Endothelial cell of umbilical vein (primary cell): ENCODE results near the gene ADM2. TPM values are rescaled to one million over a fixed set of nuclear protein-coding genes. Genes with fewer than 3 reads are reported as not detected.

ENCODE experiments used
- BruUV-seq: library from RNA; stranded (reverse); fragments of 400-500 nt; replicated peaks from 2 replicates; lab custom pipeline; 2021; lab: Mats Ljungman, UMichigan
- CTCF ChIA-PET: fragments of 300-600, 350-600 bp; sonication (Branson Sonifier 250); formaldehyde crosslinking; loops from one replicate; lab custom pipeline; 2021; ENCODE audit warnings: antibody characterized with exemption, inconsistent platforms; lab: Charles Lee
- POLR2A ChIA-PET: fragments of 300-600, 350-600 bp; sonication (Branson Sonifier 250); formaldehyde crosslinking; loops from one replicate; lab custom pipeline; 2021; ENCODE audit warnings: antibody characterized with exemption, inconsistent platforms; lab: Charles Lee
- DNase-seq: peaks from one replicate; pipeline ENCODE4 v3.0.0-alpha.2; 2011; ENCODE audit warnings: low read depth, low spot score
- FAIRE-seq: peaks from 2 replicates; lab custom pipeline; 2011; peaks lifted over from hg19 to GRCh38; lab: Jason Lieb, UNC
- H2AFZ ChIP-seq: 2 replicates; pipeline ENCODE4 v1.6.0; 2012; ENCODE audit warnings: low read depth, low read length, control low read depth, inconsistent platforms
- H3K27ac ChIP-seq: 2 replicates; pipeline ENCODE4 v1.5.1; 2011; ENCODE audit warnings: low read depth, mild to moderate bottlenecking, control low read depth, low read length, moderate library complexity; ENCODE audit not compliant: insufficient read depth
- H3K27me3 ChIP-seq, 2 experiments: 2 replicates each; pipeline versions ENCODE4 v1.6.0 to v1.6.1; 2011; ENCODE audit warnings: low read length in 2 of 2, mixed read lengths in 1 of 2; ENCODE audit not compliant: control insufficient read depth in 2 of 2, insufficient read depth in 2 of 2
- H3K36me3 ChIP-seq, 2 experiments: 2 replicates in 1 of 2; 3 replicates in 1 of 2; pipeline ENCODE4 v1.5.1; 2011; ENCODE audit warnings: low read length in 2 of 2, mild to moderate bottlenecking in 1 of 2, moderate library complexity in 1 of 2; ENCODE audit not compliant: control insufficient read depth in 2 of 2, insufficient read depth in 2 of 2; ENCODE audit errors: extremely low read depth in 1 of 2
- H3K4me1 ChIP-seq: 3 replicates; pipeline ENCODE4 v1.5.1; 2011; ENCODE audit warnings: mild to moderate bottlenecking, low read length; ENCODE audit not compliant: control insufficient read depth, insufficient read depth; ENCODE audit errors: extremely low read depth
- H3K4me2 ChIP-seq: 2 replicates; pipeline ENCODE4 v1.6.1; 2011; ENCODE audit warnings: low read length, control low read depth, mixed read lengths; ENCODE audit not compliant: insufficient read depth
- H3K4me3 ChIP-seq, 3 experiments: fragments of 200-600 bp in 1 of 3; sonication (generic), shearing (Covaris generic) in 1 of 3; replicated peaks in 1 of 3; 2 replicates each; pipeline ENCODE4 v1.5.1; 2011 to 2016; ENCODE audit warnings: control low read depth in 3 of 3, low read length in 3 of 3, mild to moderate bottlenecking in 2 of 3, inconsistent platforms in 1 of 3, low read depth in 1 of 3, moderate library complexity in 1 of 3; ENCODE audit not compliant: insufficient read depth in 1 of 3
- H3K79me2 ChIP-seq: 2 replicates; pipeline ENCODE4 v1.6.0; 2012; ENCODE audit warnings: low read length, inconsistent platforms; ENCODE audit not compliant: control insufficient read depth, insufficient read depth
- H3K9ac ChIP-seq: replicated peaks from 2 replicates; pipeline ENCODE3; 2011; ENCODE audit warnings: low read length, control low read depth; ENCODE audit not compliant: insufficient read depth; ENCODE audit errors: extremely low read depth
- H3K9me1 ChIP-seq: replicated peaks from 3 replicates; pipeline ENCODE4 v1.6.0; 2011; ENCODE audit warnings: mild to moderate bottlenecking, low read length; ENCODE audit not compliant: control insufficient read depth, insufficient read depth; ENCODE audit errors: extremely low read depth
- H3K9me3 ChIP-seq: replicated peaks from 2 replicates; pipeline ENCODE4 v1.5.1; 2012; ENCODE audit warnings: low read length, inconsistent platforms; ENCODE audit not compliant: control insufficient read depth, insufficient read depth
- H4K20me1 ChIP-seq: replicated peaks from 2 replicates; pipeline ENCODE3; 2011; ENCODE audit warnings: mild to moderate bottlenecking, low read length; ENCODE audit not compliant: control insufficient read depth, insufficient read depth; ENCODE audit errors: extremely low read depth
- CTCF ChIP-seq, 2 donors: IDR thresholded peaks; 1 replicate in 1 of 2; 2 replicates in 1 of 2; pipeline ENCODE4 v1.5.1; 2011; ENCODE audit warnings: low read length in 2 of 2, mild to moderate bottlenecking in 2 of 2, moderate library complexity in 2 of 2, control low read depth in 1 of 2, inconsistent platforms in 1 of 2, low read depth in 1 of 2; ENCODE audit not compliant: insufficient read depth in 1 of 2; ENCODE audit errors: extremely low read depth in 1 of 2
- EZH2 ChIP-seq: IDR thresholded peaks from 2 replicates; pipeline ENCODE4 v1.6.1; 2012; ENCODE audit warnings: borderline replicate concordance, low read depth, mild to moderate bottlenecking, moderate library complexity, low read length, inconsistent platforms; ENCODE audit not compliant: severe bottlenecking
- FOS ChIP-seq: IDR thresholded peaks from 2 replicates; pipeline ENCODE4 v1.6.1; 2011; ENCODE audit warnings: mild to moderate bottlenecking, low read length, moderate library complexity, borderline replicate concordance; ENCODE audit not compliant: insufficient read depth
- GATA2 ChIP-seq: IDR thresholded peaks from 2 replicates; pipeline ENCODE4 v1.7.0; 2011; ENCODE audit warnings: low read depth, mild to moderate bottlenecking, moderate library complexity, mixed read lengths, low read length; ENCODE audit not compliant: insufficient read length, insufficient read depth
- JUN ChIP-seq: IDR thresholded peaks from 2 replicates; pipeline ENCODE4 v1.6.1; 2011; ENCODE audit warnings: borderline replicate concordance, low read depth; ENCODE audit not compliant: insufficient read length, insufficient read depth
- MYC ChIP-seq: IDR thresholded peaks from one replicate; pipeline ENCODE4 v1.6.1; 2011; ENCODE audit warnings: mild to moderate bottlenecking, low read depth, low read length
- POLR2A ChIP-seq: IDR thresholded peaks from 2 replicates; pipeline ENCODE4 v1.6.1; 2012; ENCODE audit warnings: low read depth, mild to moderate bottlenecking, control low read depth, low read length
- dilution Hi-C: fragments of 300-500 bp; cut with MboI; formaldehyde crosslinking; loops from one replicate; pipeline ENCODE4 v1.15.0; 2019; ENCODE audit warnings: low sequenced_read_pairs; ENCODE audit not compliant: extremely low pct_ligation_motif_present
- intact Hi-C: fragments of 100-400 bp; cut with micrococcal nuclease; formaldehyde crosslinking; loops from one replicate; pipeline ENCODE4 v1.10.0; 2022
- polyA plus RNA-seq, 4 experiments: library from polyadenylated mRNA; depleted of rRNA in 3 of 4; stranded (reverse) in 3 of 4; unstranded in 1 of 4; fragments of >200 nt; gene quantifications; 2 replicates each; pipeline versions ENCODE4 v1.2.1 to v1.2.3, GENCODE V29; 2011 to 2012; ENCODE audit warnings: missing spikeins in 1 of 4
- total RNA-seq: library from RNA; stranded (reverse); gene quantifications from 2 replicates; pipeline ENCODE4 v1.2.3, GENCODE V29; 2021

ADM2 gene
- total and polyA plus RNA-seq, 2 donors (not counting 3 experiments of a cell fraction or from before 2014, with no cell fraction given) = 0.28 to 1.5 TPM

- Histone ChIP-seq H3K9ac (no peak overlapping the region), H3K79me2 (peaks cover 10% of the 10 kb centered on the region), H3K27ac (no peak overlapping the region), H3K9me3 (no peaks in the 10 kb centered on the region), H3K4me2 (no peak overlapping the region), H2AFZ (no peak overlapping the region), H4K20me1 (no peaks in the 10 kb centered on the region), H3K9me1 (no peaks in the 10 kb centered on the region), H3K4me1 (peaks cover 30% of the 10 kb centered on the region), H3K36me3 (peaks cover 0 to 7% of the 10 kb centered on the region in 2 experiments), H3K27me3 (peaks cover 3 to 13% of the 10 kb centered on the region in 2 experiments), H3K4me3 (no peak overlapping the region)
- DNase-seq (no peak), FAIRE-seq (no peak)
- dilution Hi-C loops = no loop called here
- BruUV-seq = no TSS peak
- ChIA-PET POLR2A (no interaction called here), CTCF (interaction anchor here (0.7 to 1.5 kb wide), 3 partner anchors 13 to 34 kb away, joined by 3 read pairs; partner anchors contain the start of genes LMF2, NCAPH2 and SYCE3)
- TF ChIP-seq CTCF (IDR thresholded peaks at IDR 0.05; ENCODE audit: extremely low read depth in 1 of 2, insufficient read depth in 1 of 2, low read depth in 1 of 2, low read length in 2 of 2) = no peak
- TF ChIP-seq MYC = no peak
- TF ChIP-seq FOS = no peak
- no peak for TF ChIP-seq EZH2
- TF ChIP-seq POLR2A = no peak
- no peak for TF ChIP-seq GATA2
- no peak for TF ChIP-seq JUN
- intact Hi-C loops = no loop called here
Measured at GRCh38 chr22:50527921-50528681, 46.8 kb downstream of the ADM2 start.
